Body of pancreas (tissue), 4 donors: ENCODE results near the gene DBX2. TPM values are rescaled to one million over a fixed set of nuclear protein-coding genes. Genes with fewer than 3 reads are reported as not detected.
"Not testable (repeated sequence)": the region's sequence is repeated elsewhere in the genome, so short reads cannot be mapped to it uniquely, and the experiment has no call there.

Experiments
- ATAC-seq: fragments of 150-250 bp; one replicate; pipeline ENCODE4 v1.9.1; 2016
- DNase-seq, 4 donors: peaks; one replicate each; pipeline ENCODE4 v3.0.0-alpha.2; 2019
- H3K27ac ChIP-seq, 4 donors: fragments of 200-600 bp; sonication (generic); 1 replicate in 3 of 4; 2 replicates in 1 of 4; pipeline versions ENCODE4 v1.5.1 to v1.6.1; 2016 to 2019; ENCODE audit warnings: mild to moderate bottlenecking in 1 of 4, mixed read lengths in 1 of 4, moderate library complexity in 1 of 4
- H3K27me3 ChIP-seq, 2 donors: fragments of 200-600 bp; sonication (generic); one replicate each; pipeline ENCODE4 v1.6.0; 2016; ENCODE audit warnings: mild to moderate bottlenecking in 1 of 2
- H3K36me3 ChIP-seq, 2 donors: fragments of 200-600 bp; sonication (generic); replicated peaks in 1 of 2; 2 replicates each; pipeline ENCODE4 v1.5.1; 2016; ENCODE audit warnings: low read depth in 2 of 2; ENCODE audit not compliant: insufficient read depth in 1 of 2
- H3K4me1 ChIP-seq: fragments of 200-600 bp; sonication (generic); one replicate; pipeline ENCODE4 v1.6.0; 2016
- H3K4me3 ChIP-seq, 2 donors: fragments of 200-600 bp; sonication (generic); 1 replicate in 1 of 2; 2 replicates in 1 of 2; pipeline ENCODE4 v1.5.1; 2016 to 2019
- H3K9me3 ChIP-seq, 3 donors: fragments of 200-600 bp; sonication (generic); 1 replicate in 2 of 3; 2 replicates in 1 of 3; pipeline ENCODE4 v1.5.1; 2016
- POLR2A ChIP-seq, 3 donors: fragments of 450-650 bp; IDR thresholded peaks; one replicate each; pipeline ENCODE4 v1.6.1; 2016; ENCODE audit warnings: antibody characterized with exemption in 3 of 3, mild to moderate bottlenecking in 2 of 3
- WGBS, 2 donors: methylation state at CpG; one replicate each; pipeline ENCODE4 v1.1.5; 2017; 5-methylcytosine and 5-hydroxymethylcytosine counted together
- intact Hi-C: fragments of 100-400 bp; cut with DNase I; formaldehyde crosslinking; loops from one replicate; pipeline ENCODE4 v1.15.1; 2023
- total RNA-seq, 2 donors: library from RNA; depleted of rRNA; stranded (reverse); fragments of >200 nt; gene quantifications; one replicate each; pipeline ENCODE4 v1.1.0, GENCODE V29; 2016
- TF ChIP-seq, protein P1 (sequence below), 7 experiments: fragments of 450-650 bp in 4 of 7; fragments of 200-600 bp in 3 of 7; sonication (generic) in 3 of 7; IDR thresholded peaks; one replicate each; pipeline ENCODE4 v1.5.1; 2016 to 2019; ENCODE audit warnings: antibody characterized with exemption in 7 of 7

The DBX2 gene
- not detected for total RNA-seq

DNA sequence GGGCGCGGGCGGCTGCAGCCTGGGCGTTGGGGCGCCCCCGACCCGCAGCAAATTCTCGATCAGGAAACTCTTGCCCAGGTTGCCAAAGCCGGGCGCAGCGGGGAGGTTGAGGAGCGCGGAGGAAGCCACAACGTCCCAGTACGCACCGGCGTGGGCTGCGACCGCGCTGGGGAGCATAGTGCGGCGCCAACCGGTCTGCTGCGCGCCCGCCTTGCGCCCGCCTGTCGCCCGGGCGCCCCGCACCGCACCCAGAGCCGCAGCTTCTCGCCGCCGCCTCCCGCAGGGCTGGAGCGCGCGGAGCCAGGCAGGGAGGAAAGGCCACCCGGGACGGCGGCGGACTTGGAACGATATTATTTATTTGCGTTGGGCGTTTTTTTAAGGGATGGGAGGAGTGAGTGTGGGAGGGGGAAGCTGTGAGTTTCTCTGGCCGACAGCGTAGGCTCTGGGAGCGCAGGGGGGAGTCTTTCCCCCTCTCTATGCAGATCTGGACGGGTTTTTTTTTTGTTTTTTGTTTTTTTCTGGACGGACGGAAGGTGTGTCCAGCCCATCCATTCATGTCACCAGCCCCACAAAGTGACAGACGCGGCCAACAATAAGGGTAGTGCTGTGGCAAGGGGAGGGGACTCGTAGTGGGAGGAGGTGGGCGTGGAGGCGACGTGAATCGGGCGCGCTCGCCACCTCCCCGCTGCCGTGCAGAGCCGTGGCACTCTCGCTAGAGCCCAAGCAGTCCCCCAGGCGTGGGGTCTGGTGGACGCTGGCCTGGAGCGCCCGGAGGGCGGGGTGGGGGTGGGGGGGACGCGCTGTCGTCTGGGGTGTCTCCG lies at the start of gene DBX2:
Gene DBX2 (minus strand): TSS at position 349 of the 821 bp plus-strand sequence. CDS start 172 bp downstream, at position 177.
- 1% methylated on average over 45 to 77 of the region's 77 CpGs for WGBS, 2 donors

GRCh38 chr12:45098766-45099165 lies 47.9 kb upstream of the DBX2 start:
- H3K36me3 ChIP-seq, result no peaks in the 10 kb centered on the region
- TF ChIP-seq, protein P1, sequence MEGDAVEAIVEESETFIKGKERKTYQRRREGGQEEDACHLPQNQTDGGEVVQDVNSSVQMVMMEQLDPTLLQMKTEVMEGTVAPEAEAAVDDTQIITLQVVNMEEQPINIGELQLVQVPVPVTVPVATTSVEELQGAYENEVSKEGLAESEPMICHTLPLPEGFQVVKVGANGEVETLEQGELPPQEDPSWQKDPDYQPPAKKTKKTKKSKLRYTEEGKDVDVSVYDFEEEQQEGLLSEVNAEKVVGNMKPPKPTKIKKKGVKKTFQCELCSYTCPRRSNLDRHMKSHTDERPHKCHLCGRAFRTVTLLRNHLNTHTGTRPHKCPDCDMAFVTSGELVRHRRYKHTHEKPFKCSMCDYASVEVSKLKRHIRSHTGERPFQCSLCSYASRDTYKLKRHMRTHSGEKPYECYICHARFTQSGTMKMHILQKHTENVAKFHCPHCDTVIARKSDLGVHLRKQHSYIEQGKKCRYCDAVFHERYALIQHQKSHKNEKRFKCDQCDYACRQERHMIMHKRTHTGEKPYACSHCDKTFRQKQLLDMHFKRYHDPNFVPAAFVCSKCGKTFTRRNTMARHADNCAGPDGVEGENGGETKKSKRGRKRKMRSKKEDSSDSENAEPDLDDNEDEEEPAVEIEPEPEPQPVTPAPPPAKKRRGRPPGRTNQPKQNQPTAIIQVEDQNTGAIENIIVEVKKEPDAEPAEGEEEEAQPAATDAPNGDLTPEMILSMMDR (IDR thresholded peaks at IDR 0.05), result no peak
- no peak for TF ChIP-seq POLR2A (IDR thresholded peaks at IDR 0.05)
- H3K27ac ChIP-seq, result no peak overlapping the region
- ATAC-seq, result no peak
- H3K4me1 ChIP-seq, result no peaks in the 10 kb centered on the region
- WGBS, 2 donors, result 70 to 81% methylated on average over 2 of the region's 2 CpGs
- H3K27me3 ChIP-seq, result no peaks in the 10 kb centered on the region
- H3K4me3 ChIP-seq, result no peak overlapping the region
- intact Hi-C loops, result no loop called here
- H3K9me3 ChIP-seq, result no peaks in the 10 kb centered on the region
- no peak for DNase-seq

More for the DNA sequence above, at the start of gene DBX2:
- no peaks in the 10 kb centered on the region for H3K27me3 ChIP-seq
- H3K27ac ChIP-seq, result no peak within 1 kb of the TSS
- H3K36me3 ChIP-seq, result no peaks in the 10 kb centered on the region
- intact Hi-C loops, result no loop called here
- ATAC-seq (no peak), DNase-seq (no peak)
- H3K4me1 ChIP-seq, result peaks cover 14% of the 10 kb centered on the region
- TF ChIP-seq, protein P1 (IDR thresholded peaks at IDR 0.05), result no peak
- TF ChIP-seq POLR2A (IDR thresholded peaks at IDR 0.05), result no peak
- H3K9me3 ChIP-seq, result no peaks in the 10 kb centered on the region
- H3K4me3 ChIP-seq, result no peak within 1 kb of the TSS

DNA sequence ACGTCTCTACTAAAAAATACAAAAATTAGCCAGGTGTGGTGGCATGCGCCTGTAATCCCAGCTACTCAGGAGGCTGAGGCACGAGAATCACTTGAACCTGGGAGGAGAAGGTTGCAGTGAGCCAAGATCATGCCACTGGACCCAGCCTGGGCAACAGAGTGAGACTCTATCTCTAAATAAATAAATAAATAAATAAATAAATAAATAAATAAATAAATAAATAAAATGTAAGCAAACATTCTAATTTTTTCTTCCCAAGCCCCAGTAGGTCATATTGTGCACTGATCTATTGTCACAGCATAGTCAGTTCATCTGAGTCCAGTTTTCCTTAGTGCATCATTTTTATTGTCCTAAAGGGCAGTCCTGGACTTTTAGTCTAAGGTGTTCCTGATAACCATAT lies 44.5 kb upstream of the DBX2 start:
- H3K4me3 ChIP-seq, ATAC-seq, H3K27me3 ChIP-seq, intact Hi-C loops, H3K36me3 ChIP-seq, H3K9me3 ChIP-seq, DNase-seq, H3K4me1 ChIP-seq, H3K27ac ChIP-seq: not testable (repeated sequence)
- 79 to 81% methylated on average over 3 of the region's 3 CpGs for WGBS, 2 donors

DNA sequence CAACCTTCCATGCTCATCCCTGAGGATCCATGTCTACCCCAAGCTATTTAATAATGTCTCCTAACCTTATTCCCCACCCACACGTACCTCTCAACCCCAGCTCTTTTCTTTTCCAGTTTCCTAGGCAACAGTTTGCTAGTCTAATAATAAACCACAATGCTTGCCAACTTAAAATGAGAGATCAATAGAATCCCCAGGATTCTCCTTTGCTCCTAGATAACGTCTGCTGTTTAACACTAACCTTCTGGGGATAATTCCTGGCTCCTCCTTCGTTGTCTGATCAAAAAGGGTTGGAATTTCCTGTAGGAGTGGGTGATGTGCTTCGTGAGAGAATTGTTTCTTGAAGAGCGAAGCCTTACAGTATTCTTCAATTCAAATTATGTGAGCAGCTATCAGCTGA lies 42.2 kb upstream of the DBX2 start:
- Histone ChIP-seq H3K4me1 (no peaks in the 10 kb centered on the region), H3K36me3 (no peaks in the 10 kb centered on the region), H3K9me3 (no peaks in the 10 kb centered on the region), H3K27me3 (no peaks in the 10 kb centered on the region), H3K4me3 (no peak overlapping the region), H3K27ac (no peak overlapping the region)
- ATAC-seq, result no peak
- intact Hi-C loops, result no loop called here
- 24 to 28% methylated on average over 5 of the region's 5 CpGs for WGBS, 2 donors
- DNase-seq, result no peak
- no peak for TF ChIP-seq POLR2A (IDR thresholded peaks at IDR 0.05)

- no peaks in the 10 kb centered on the region for H3K27me3 ChIP-seq
- DNase-seq (no peak), ATAC-seq (no peak)
- H3K9me3 ChIP-seq, result no peaks in the 10 kb centered on the region
- H3K4me3 ChIP-seq, result no peak overlapping the region
- no peak overlapping the region for H3K27ac ChIP-seq
- H3K36me3 ChIP-seq, result no peaks in the 10 kb centered on the region
- intact Hi-C loops, result no loop called here
- TF ChIP-seq, protein P1 (IDR thresholded peaks at IDR 0.05), result no peak
- no peak for TF ChIP-seq POLR2A (IDR thresholded peaks at IDR 0.05)
- 38 to 49% methylated on average over 4 of the region's 4 CpGs for WGBS, 2 donors
- H3K4me1 ChIP-seq, result no peaks in the 10 kb centered on the region
Observed at GRCh38 chr12:45089411-45090075, 38.6 kb upstream of the DBX2 start.
